SK-N-SH treated with all-trans-retinoic acid at 6 μM for 48 hours (cell line): ENCODE data around the gene OR6B1.

Experiments
- ATAC-seq: fragments of 200-7000 bp; cut with Tn5 transposase; 3 replicates; pipeline ENCODE4 v1.9.1; 2020; ENCODE audit warnings: mild to moderate bottlenecking, moderate library complexity
- ARNTL ChIP-seq: fragments of 450-650 bp; formaldehyde crosslinking; IDR thresholded peaks from 2 replicates; pipeline ENCODE4 v1.5.0; 2020; ENCODE audit warnings: low read depth, mild to moderate bottlenecking, moderate library complexity, borderline replicate concordance
- CREB5 ChIP-seq: fragments of 250-450 bp; sonication (Bioruptor Pico); IDR thresholded peaks from 2 replicates; pipeline ENCODE4 v1.5.1; 2020; ENCODE audit warnings: low read depth, mild to moderate bottlenecking, moderate library complexity
- CSDC2 ChIP-seq: fragments of 250-450 bp; sonication (Bioruptor Pico); IDR thresholded peaks from 2 replicates; pipeline ENCODE4 v1.5.0; 2020; ENCODE audit warnings: mild to moderate bottlenecking, moderate library complexity
- ESRRG ChIP-seq: fragments of 250-450 bp; sonication (Bioruptor Pico); IDR thresholded peaks from 2 replicates; pipeline ENCODE4 v1.6.1; 2021; ENCODE audit warnings: mild to moderate bottlenecking
- GLIS3 ChIP-seq: fragments of 250-450 bp; sonication (Bioruptor Pico); IDR thresholded peaks from 2 replicates; pipeline ENCODE4 v1.5.0; 2020; ENCODE audit warnings: mild to moderate bottlenecking, moderate library complexity
- ISL1 ChIP-seq: fragments of 250-450 bp; sonication (Bioruptor Pico); IDR thresholded peaks from 2 replicates; pipeline ENCODE4 v2.1.2; 2022; ENCODE audit warnings: mild to moderate bottlenecking, moderate library complexity
- OSR1 ChIP-seq: fragments of 250-450 bp; sonication (Bioruptor Pico); IDR thresholded peaks from 2 replicates; pipeline ENCODE4 v1.8.0; 2022; ENCODE audit warnings: moderate library complexity, mild to moderate bottlenecking, inconsistent platforms
- PATZ1 ChIP-seq: fragments of 250-450 bp; sonication (Bioruptor Pico); IDR thresholded peaks from 2 replicates; pipeline ENCODE4 v1.8.0; 2020; ENCODE audit warnings: mild to moderate bottlenecking, moderate library complexity, borderline replicate concordance
- PPARA ChIP-seq: fragments of 250-450 bp; sonication (Bioruptor Pico); IDR thresholded peaks from 2 replicates; pipeline ENCODE4 v1.5.0; 2020; ENCODE audit warnings: mild to moderate bottlenecking, borderline replicate concordance
- SNAI2 ChIP-seq: fragments of 250-450 bp; sonication (Bioruptor Pico); IDR thresholded peaks from 2 replicates; pipeline ENCODE4 v1.5.0; 2020; ENCODE audit warnings: mild to moderate bottlenecking, moderate library complexity
- TCF4 ChIP-seq: fragments of 250-450 bp; sonication (Bioruptor Pico); IDR thresholded peaks from 2 replicates; pipeline ENCODE4 v1.8.0; 2021; ENCODE audit warnings: mild to moderate bottlenecking, moderate library complexity, borderline replicate concordance
- TOX ChIP-seq: fragments of 250-450 bp; sonication (Bioruptor Pico); IDR thresholded peaks from 2 replicates; pipeline ENCODE4 v1.8.0; 2021; ENCODE audit warnings: mild to moderate bottlenecking, moderate library complexity, borderline replicate concordance
- TSHZ2 ChIP-seq: fragments of 250-450 bp; sonication (Bioruptor Pico); IDR thresholded peaks from 2 replicates; pipeline ENCODE4 v1.5.0; 2020; ENCODE audit warnings: mild to moderate bottlenecking, moderate library complexity
- ZC3H10 ChIP-seq: fragments of 250-450 bp; sonication (Bioruptor Pico); IDR thresholded peaks from 2 replicates; pipeline ENCODE4 v1.5.1; 2021; ENCODE audit warnings: mild to moderate bottlenecking, moderate library complexity
- ZFP3 ChIP-seq: fragments of 250-450 bp; sonication (Bioruptor Pico); IDR thresholded peaks from 2 replicates; pipeline ENCODE4 v1.5.0; 2020; ENCODE audit warnings: mild to moderate bottlenecking, moderate library complexity
- ZFP30 ChIP-seq: fragments of 450-650 bp; formaldehyde crosslinking; IDR thresholded peaks from 2 replicates; pipeline ENCODE4 v1.5.0; 2022; ENCODE audit warnings: mild to moderate bottlenecking, moderate library complexity
- ZNF565 ChIP-seq: fragments of 450-650 bp; formaldehyde crosslinking; conservative IDR thresholded peaks from 2 replicates; pipeline ENCODE4 v1.5.0; 2020; ENCODE audit warnings: low read depth, mild to moderate bottlenecking, moderate library complexity
- ZNF8 ChIP-seq: fragments of 450-650 bp; formaldehyde crosslinking; IDR thresholded peaks from 2 replicates; pipeline ENCODE4 v1.5.0; 2020; ENCODE audit warnings: mild to moderate bottlenecking, moderate library complexity
- TF ChIP-seq, protein P1 (sequence below): fragments of 250-450 bp; sonication (Bioruptor Pico); IDR thresholded peaks from 2 replicates; pipeline ENCODE4 v1.5.1; 2021; ENCODE audit warnings: mild to moderate bottlenecking, moderate library complexity
- TF ChIP-seq, protein P2 (sequence below): fragments of 250-450 bp; sonication (Bioruptor Pico); IDR thresholded peaks from 2 replicates; pipeline ENCODE4 v1.8.0; 2021; ENCODE audit warnings: low read depth, mild to moderate bottlenecking, moderate library complexity, borderline replicate concordance

The OR6B1 gene

DNA sequence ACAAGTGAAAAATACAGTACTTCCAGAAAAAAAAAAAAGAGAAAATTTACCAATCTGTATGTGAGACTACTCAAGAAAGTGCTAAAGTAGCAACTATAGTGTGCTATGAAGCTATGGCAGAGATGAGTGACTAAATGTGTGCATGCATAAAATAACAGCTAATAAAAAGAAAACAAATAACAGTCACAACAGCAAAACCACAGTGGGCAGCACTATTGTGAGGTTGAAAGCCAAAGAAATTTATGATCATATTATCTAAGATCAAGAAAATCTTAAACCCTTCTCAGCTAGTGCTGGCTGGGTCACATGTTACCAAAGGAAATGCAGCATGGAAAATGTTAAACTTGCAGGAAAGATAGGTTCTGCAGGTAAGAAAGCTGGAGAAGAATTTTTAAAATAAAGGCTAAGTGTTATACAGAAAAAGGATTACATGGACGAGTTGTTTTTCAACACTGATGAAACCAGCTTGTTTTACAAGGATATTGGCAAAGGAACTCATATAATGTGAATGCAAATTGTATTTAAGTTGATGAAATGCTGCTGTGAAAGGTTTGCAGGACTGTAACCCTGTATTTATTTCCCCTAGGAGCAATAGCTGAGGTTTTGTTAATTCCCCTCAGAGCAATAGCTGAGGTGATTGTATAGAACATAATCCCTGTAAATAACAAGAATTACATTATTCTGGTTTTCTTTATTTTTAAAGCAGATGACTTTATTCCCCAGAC, 33.0 kb downstream of the OR6B1 start:
- no peak for ATAC-seq
- TF ChIP-seq SNAI2 (CRISPR knock-in tag) (no peak), ZNF8 (CRISPR knock-in tag) (no peak), TCF4 (CRISPR knock-in tag) (no peak), ZNF565 (CRISPR knock-in tag) (no peak), ZC3H10 (CRISPR knock-in tag) (no peak), TSHZ2 (no peak), GLIS3 (no peak), CREB5 (CRISPR knock-in tag) (no peak), OSR1 (no peak), ARNTL (CRISPR knock-in tag) (no peak), PPARA (no peak), PATZ1 (CRISPR knock-in tag) (no peak), TOX (CRISPR knock-in tag) (no peak)
- TF ChIP-seq, protein P1, sequence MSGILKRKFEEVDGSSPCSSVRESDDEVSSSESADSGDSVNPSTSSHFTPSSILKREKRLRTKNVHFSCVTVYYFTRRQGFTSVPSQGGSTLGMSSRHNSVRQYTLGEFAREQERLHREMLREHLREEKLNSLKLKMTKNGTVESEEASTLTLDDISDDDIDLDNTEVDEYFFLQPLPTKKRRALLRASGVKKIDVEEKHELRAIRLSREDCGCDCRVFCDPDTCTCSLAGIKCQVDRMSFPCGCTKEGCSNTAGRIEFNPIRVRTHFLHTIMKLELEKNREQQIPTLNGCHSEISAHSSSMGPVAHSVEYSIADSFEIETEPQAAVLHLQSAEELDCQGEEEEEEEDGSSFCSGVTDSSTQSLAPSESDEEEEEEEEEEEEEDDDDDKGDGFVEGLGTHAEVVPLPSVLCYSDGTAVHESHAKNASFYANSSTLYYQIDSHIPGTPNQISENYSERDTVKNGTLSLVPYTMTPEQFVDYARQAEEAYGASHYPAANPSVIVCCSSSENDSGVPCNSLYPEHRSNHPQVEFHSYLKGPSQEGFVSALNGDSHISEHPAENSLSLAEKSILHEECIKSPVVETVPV (CRISPR knock-in tag), result no peak
- TF ChIP-seq, protein P2, sequence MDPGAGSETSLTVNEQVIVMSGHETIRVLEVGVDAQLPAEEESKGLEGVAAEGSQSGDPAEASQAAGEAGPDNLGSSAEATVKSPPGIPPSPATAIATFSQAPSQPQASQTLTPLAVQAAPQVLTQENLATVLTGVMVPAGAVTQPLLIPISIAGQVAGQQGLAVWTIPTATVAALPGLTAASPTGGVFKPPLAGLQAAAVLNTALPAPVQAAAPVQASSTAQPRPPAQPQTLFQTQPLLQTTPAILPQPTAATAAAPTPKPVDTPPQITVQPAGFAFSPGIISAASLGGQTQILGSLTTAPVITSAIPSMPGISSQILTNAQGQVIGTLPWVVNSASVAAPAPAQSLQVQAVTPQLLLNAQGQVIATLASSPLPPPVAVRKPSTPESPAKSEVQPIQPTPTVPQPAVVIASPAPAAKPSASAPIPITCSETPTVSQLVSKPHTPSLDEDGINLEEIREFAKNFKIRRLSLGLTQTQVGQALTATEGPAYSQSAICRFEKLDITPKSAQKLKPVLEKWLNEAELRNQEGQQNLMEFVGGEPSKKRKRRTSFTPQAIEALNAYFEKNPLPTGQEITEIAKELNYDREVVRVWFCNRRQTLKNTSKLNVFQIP (CRISPR knock-in tag), result no peak

- ATAC-seq, result no peak
- no peak for TF ChIP-seq ARNTL (CRISPR knock-in tag)
- TF ChIP-seq GLIS3, result no peak
- no peak for TF ChIP-seq CSDC2 (CRISPR knock-in tag)
- no peak for TF ChIP-seq ZNF565 (CRISPR knock-in tag)
- TF ChIP-seq TCF4 (CRISPR knock-in tag), result no peak
- TF ChIP-seq ZFP30 (CRISPR knock-in tag), result no peak
- TF ChIP-seq OSR1, result no peak
- TF ChIP-seq CREB5 (CRISPR knock-in tag), result no peak
- TF ChIP-seq ESRRG (CRISPR knock-in tag), result no peak
- no peak for TF ChIP-seq TOX (CRISPR knock-in tag)
- TF ChIP-seq, protein P2 (CRISPR knock-in tag), result no peak
- TF ChIP-seq ZFP3, result no peak
- TF ChIP-seq ZC3H10 (CRISPR knock-in tag), result no peak
- no peak for TF ChIP-seq PPARA
- TF ChIP-seq SNAI2 (CRISPR knock-in tag), result no peak
- no peak for TF ChIP-seq ISL1 (CRISPR knock-in tag)
Measured at GRCh38 chr7:144035385-144035784, 35.3 kb downstream of the OR6B1 start.
